ENCODE data around the gene RANBP1. TPM values are rescaled to one million over a fixed set of nuclear protein-coding genes. Genes with fewer than 3 reads are reported as not detected.

The RANBP1 gene
- total and polyA plus RNA-seq, 11 donors: 29.3 to 85.3 (median 41.5) TPM

DNA sequence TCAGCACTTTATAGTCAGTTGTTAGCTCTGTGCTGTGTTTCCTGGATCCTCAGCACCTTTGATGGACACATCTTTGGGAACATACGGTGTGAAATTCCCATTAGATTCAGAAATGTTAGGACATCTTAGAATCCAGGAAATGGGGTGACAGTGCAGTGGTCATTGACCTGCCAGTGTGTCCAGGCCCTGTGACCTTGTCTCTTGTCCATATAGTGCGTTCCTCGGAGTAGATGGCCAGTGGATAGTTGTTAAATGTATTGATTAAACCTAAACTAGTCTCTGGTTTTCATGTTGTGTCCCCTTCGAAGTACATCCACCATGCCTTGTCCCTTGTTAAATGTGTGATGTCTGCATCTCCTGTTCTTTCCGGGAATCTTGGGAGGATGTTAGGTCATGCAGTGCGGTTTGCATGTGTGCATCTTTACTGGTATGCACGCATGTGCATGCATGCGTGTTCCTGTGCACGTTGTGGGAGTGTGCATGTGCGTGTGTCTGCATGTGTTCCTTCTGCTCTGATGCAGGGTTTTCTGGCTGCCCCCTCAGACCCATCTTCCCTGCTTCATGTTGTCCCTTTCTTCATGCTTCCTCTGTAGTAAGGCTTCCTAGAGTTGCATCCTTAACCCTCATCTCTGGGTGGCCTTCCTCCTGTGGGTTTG lies 31.9 kb upstream of the RANBP1 start:
- H3K27ac ChIP-seq: no peak overlapping the region
- peaks cover 3 to 39% (median 35%) of the 10 kb centered on the region in 9 donors for H3K36me3 ChIP-seq
- H3K27me3 ChIP-seq: no peaks in the 10 kb centered on the region
- no peak for ATAC-seq
- DNase-seq: peak in 2 of 5 donors; percentile 2 to 6
- no peak overlapping the region for H3K4me3 ChIP-seq
- H3K4me1 ChIP-seq: peaks cover 3 to 57% (median 46%) of the 10 kb centered on the region in 12 donors
- TF ChIP-seq, protein P1, sequence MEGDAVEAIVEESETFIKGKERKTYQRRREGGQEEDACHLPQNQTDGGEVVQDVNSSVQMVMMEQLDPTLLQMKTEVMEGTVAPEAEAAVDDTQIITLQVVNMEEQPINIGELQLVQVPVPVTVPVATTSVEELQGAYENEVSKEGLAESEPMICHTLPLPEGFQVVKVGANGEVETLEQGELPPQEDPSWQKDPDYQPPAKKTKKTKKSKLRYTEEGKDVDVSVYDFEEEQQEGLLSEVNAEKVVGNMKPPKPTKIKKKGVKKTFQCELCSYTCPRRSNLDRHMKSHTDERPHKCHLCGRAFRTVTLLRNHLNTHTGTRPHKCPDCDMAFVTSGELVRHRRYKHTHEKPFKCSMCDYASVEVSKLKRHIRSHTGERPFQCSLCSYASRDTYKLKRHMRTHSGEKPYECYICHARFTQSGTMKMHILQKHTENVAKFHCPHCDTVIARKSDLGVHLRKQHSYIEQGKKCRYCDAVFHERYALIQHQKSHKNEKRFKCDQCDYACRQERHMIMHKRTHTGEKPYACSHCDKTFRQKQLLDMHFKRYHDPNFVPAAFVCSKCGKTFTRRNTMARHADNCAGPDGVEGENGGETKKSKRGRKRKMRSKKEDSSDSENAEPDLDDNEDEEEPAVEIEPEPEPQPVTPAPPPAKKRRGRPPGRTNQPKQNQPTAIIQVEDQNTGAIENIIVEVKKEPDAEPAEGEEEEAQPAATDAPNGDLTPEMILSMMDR (IDR thresholded peaks at IDR 0.05): no peak
- TF ChIP-seq POLR2A (IDR thresholded peaks at IDR 0.05): no peak
- intact Hi-C loops (cut with DNase I): loop anchor here in 6 of 10 donors (5.0 to 10.0 kb wide), 6 partner anchors 33 to 119 kb away; partner anchors contain the start of genes TANGO2 (in 3 of the 6), RANBP1 (in 1 of the 6) and TRMT2A (in 1 of the 6)
- H3K9me3 ChIP-seq: no peaks in the 10 kb centered on the region
- WGBS, 4 donors: 69 to 78% (median 74%) methylated on average over 10 of the region's 10 CpGs

DNA sequence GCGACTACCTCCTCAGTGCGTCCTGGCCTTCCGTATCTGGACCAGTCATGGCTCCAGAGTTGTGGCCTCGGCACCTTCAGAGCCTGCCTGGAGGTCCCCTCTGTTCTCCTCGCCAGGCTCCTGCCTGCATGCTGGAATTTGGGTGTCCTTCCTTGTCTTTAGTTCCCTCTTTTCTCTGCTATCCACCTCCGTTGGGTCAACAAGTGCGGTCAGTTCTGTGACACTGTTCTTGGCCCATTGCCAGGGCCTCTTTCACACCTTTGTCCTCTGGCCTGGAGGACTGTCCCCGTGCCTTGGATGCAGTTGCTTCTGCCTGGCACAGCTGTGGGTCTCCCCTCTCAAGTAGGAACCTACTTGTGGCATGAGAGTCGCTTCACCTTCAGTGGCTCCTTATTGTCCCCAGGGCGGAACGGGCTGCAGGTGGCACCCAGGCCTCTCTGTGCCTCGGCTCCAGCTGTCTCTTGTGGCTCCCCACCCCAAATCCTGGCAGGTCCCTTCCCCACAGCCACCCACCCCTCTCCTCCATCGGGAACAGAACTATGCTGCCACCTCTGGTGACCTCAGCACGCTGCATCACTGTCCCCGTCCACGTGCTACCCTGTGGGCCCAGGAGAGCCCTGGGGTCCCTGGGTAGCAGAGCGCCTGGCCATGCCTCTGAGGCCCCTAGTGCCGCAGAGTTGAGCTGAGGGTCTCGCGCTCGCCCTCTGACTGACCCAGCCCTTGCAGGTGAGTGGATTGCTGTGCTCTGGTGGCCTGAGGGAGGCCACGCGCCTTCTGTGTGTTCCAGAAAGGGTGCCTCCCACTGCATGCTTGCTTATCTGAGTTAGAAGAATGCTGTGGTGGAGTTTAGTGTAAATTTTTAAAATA lies 31.1 kb upstream of the RANBP1 start:
- no peaks in the 10 kb centered on the region for H3K9me3 ChIP-seq
- H3K27ac ChIP-seq: peak overlapping the region in 3 of 12 donors; percentile 7 to 45 (median 35)
- H3K36me3 ChIP-seq: peaks cover 3 to 47% (median 42%) of the 10 kb centered on the region in 9 donors
- no peaks in the 10 kb centered on the region for H3K27me3 ChIP-seq
- 59 to 65% (median 62%) methylated on average over 23 of the region's 23 CpGs for WGBS, 4 donors
- H3K4me3 ChIP-seq: no peak overlapping the region
- TF ChIP-seq, protein P1 (IDR thresholded peaks at IDR 0.05): peak in 6 of 12 donors; percentile 12 to 35 (median 30)
- no peak for TF ChIP-seq POLR2A (IDR thresholded peaks at IDR 0.05)
- peak in 2 of 5 donors; percentile 29 to 35 for DNase-seq
- intact Hi-C loops (cut with DNase I): loop anchor here in 6 of 10 donors (5.0 to 10.0 kb wide), 6 partner anchors 33 to 120 kb away; partner anchors contain the start of genes TANGO2 (in 3 of the 6), RANBP1 (in 1 of the 6) and TRMT2A (in 1 of the 6)
- peaks cover 3 to 53% (median 42%) of the 10 kb centered on the region in 12 donors for H3K4me1 ChIP-seq
- no peak for ATAC-seq

DNA sequence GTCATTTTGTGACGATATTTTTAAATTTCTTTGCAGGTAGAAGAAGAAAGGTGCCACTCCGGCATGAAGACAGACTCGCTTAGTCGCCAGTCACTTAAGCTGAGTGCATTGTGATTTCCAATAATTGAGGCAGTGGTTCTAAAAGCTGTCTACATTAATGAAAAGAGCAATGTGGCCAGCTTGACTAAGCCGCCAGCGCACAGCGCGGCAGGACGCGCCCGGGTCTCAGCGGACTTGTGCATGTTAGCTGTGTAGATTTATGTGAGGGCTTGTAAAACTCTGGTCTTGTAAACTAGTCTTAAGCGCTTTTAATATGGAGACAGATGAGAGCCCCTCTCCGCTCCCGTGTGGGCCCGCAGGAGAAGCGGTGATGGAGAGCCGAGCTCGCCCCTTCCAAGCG lies 30.3 kb upstream of the RANBP1 start:
- intact Hi-C loops (cut with DNase I): loop anchor here in 2 of 10 donors (10.0 kb wide), 2 partner anchors 51 to 121 kb away; no protein-coding TSS in a partner anchor
- H3K9me3 ChIP-seq: no peaks in the 10 kb centered on the region
- ATAC-seq (no peak), DNase-seq (peak in 1 of 5 donors; percentile 3)
- 90 to 97% (median 95%) methylated on average over 20 of the region's 20 CpGs for WGBS, 4 donors
- TF ChIP-seq POLR2A (IDR thresholded peaks at IDR 0.05): no peak
- TF ChIP-seq, protein P1 (IDR thresholded peaks at IDR 0.05): no peak
- no peaks in the 10 kb centered on the region for H3K27me3 ChIP-seq
- peaks cover 3 to 51% (median 41%) of the 10 kb centered on the region in 12 donors for H3K4me1 ChIP-seq
- H3K36me3 ChIP-seq: peaks cover 7 to 55% (median 51%) of the 10 kb centered on the region in 9 donors
- H3K4me3 ChIP-seq: no peak overlapping the region
- no peak overlapping the region for H3K27ac ChIP-seq
